ENCODE measurements around the gene GRIP2. TPM values are rescaled to one million over a fixed set of nuclear protein-coding genes. Genes with fewer than 3 reads are reported as not detected.

Gene GRIP2
- total RNA-seq, 1 donor from 2014 or later = not detected

DNA sequence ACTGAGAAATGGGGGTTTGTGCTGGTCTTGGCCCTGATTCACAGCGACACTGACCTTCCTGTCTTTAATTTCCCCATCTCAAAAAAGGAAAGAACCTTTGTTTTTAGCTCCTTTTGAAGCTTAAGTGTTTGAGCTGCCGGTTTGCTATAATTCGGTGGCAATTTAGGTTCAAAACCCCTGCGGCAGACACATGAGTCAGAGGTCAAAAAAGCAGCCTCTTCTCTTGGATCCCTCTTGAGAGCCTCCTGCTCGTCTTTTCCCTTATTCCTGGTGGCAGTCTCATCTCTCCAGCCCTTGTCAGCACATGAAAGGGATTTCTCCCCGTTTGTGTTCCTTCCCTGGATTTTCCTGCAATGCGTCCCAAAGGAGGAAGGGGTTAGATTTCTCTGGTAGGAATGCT, 64.5 kb downstream of the GRIP2 start:
- no peak overlapping the region for H3K4me3 ChIP-seq (ENCODE audit: low read depth, low read length)
- peaks cover 12% of the 10 kb centered on the region for H3K36me3 ChIP-seq (ENCODE audit: control insufficient read depth, insufficient read depth, low read length)
- no peak for DNase-seq (ENCODE audit: low read depth)
- TF ChIP-seq, protein P1, sequence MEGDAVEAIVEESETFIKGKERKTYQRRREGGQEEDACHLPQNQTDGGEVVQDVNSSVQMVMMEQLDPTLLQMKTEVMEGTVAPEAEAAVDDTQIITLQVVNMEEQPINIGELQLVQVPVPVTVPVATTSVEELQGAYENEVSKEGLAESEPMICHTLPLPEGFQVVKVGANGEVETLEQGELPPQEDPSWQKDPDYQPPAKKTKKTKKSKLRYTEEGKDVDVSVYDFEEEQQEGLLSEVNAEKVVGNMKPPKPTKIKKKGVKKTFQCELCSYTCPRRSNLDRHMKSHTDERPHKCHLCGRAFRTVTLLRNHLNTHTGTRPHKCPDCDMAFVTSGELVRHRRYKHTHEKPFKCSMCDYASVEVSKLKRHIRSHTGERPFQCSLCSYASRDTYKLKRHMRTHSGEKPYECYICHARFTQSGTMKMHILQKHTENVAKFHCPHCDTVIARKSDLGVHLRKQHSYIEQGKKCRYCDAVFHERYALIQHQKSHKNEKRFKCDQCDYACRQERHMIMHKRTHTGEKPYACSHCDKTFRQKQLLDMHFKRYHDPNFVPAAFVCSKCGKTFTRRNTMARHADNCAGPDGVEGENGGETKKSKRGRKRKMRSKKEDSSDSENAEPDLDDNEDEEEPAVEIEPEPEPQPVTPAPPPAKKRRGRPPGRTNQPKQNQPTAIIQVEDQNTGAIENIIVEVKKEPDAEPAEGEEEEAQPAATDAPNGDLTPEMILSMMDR (IDR thresholded peaks at IDR 0.05; ENCODE audit: insufficient read depth, low read length, poor library complexity, severe bottlenecking) = no peak
- H3K27me3 ChIP-seq (ENCODE audit: control insufficient read depth, insufficient read depth, low read length) = no peaks in the 10 kb centered on the region

DNA sequence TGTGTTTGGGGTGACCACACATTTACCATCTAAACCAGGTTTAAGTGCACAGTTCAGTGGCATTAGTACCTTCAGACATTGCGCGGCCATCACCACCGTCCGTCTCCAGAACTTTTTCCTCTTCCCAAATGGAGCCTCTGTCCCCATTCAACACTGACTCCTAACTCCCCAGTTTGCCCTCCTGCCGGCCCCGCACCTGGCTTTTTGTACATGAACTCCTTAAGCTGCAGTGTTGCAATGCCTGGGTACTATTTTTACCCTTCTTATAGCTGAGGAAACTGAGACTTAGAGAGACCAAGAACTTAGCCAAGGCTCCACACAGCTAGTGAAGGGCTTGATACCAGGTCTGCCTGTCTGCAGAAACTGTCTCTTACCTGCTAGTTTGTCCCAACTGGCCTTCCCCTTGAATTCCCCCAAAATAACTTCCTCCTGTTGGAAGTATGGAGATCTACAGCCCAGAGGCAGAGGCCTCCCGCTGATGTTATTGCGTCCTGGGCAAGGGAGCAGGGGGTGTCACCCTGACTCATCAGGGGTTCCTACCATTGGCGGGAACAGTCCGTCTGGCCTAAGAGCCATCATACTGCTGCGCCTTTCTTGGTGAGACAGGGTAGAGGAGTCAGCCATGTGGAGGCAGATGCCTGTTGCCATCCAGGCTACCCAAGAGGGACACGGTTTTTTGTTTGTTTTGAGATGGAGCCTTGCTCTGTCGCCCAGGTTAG, 65.6 kb downstream of the GRIP2 start:
- TF ChIP-seq, protein P1 (IDR thresholded peaks at IDR 0.05; ENCODE audit: insufficient read depth, low read length, poor library complexity, severe bottlenecking) = no peak
- Histone ChIP-seq H3K27me3 (ENCODE audit: control insufficient read depth, insufficient read depth, low read length) (no peaks in the 10 kb centered on the region), H3K4me3 (ENCODE audit: low read depth, low read length) (no peak overlapping the region), H3K36me3 (ENCODE audit: control insufficient read depth, insufficient read depth, low read length) (peaks cover 10% of the 10 kb centered on the region)
- DNase-seq (ENCODE audit: low read depth) = no peak

DNA sequence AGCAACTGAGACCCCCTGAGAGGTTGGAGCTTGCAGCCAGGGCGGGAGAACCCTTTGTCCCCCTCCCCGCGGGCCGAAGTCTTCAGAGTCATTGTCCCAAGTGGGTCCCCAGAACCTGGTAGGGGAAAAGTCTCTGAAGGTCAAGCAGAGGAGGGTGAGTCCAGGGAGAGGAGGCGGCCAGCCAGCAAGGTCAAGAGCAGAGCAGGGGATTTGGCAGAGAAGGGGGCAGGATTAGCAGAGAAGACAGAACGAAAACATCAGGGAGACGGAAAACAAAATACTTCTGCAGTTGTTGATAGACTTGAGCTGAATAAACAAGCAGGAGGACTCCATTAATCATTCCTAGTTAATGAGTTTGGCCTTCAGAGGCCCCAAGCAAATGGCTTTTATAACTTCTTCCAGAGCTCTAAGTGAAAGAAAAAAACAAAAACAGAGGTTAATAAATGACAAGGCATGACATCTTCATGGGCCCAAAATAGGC, 66.7 kb downstream of the GRIP2 start:
- Histone ChIP-seq H3K36me3 (ENCODE audit: control insufficient read depth, insufficient read depth, low read length) (peaks cover 12% of the 10 kb centered on the region), H3K27me3 (ENCODE audit: control insufficient read depth, insufficient read depth, low read length) (no peaks in the 10 kb centered on the region), H3K4me3 (ENCODE audit: low read depth, low read length) (no peak overlapping the region)
- DNase-seq (ENCODE audit: low read depth) = no peak
- TF ChIP-seq, protein P1 (IDR thresholded peaks at IDR 0.05; ENCODE audit: insufficient read depth, low read length, poor library complexity, severe bottlenecking) = no peak

DNA sequence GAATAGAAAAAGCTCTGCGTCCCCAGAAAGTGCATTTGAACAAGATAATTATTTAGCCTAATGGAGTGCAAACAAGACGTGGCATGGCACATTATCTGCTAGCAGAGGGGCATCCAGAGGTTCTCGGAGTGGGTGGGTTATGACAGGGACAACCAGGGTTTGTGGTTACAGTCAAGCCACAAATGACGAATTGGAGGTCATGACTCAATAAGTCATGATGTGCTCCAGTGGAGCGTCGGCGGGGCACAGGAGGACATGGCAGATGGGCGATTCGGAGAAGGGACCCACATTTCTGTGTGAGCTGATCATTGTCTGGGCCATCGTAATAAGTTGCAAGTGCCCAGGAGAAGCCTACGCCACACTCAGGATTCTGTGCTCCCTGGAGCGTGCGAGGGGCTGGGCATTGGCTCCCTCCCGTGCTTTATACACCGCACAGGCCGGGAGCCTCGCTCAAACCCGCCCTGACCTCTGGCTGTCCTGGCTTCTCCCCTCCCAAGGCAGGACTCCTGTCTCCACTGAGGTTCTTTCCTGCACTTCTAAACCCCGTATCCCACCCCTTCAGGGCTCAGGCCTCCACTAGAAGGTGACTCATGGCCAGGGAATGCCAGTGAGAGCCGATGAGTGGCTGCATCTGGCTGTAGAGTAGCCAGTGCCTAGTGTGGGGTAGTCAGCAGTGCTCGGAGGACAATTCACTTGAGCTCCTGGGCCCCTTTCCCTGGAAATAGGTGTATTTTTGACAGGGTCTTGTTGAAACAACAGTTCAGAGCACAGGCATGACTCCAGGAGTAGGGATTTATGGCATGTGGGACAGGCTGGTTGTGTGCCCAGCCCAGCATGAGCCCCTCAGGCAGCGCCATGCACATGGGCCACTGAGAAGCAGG, 67.4 kb downstream of the GRIP2 start:
- peak; percentile 95 for DNase-seq (ENCODE audit: low read depth)
- Histone ChIP-seq H3K4me3 (ENCODE audit: low read depth, low read length) (no peak overlapping the region), H3K36me3 (ENCODE audit: control insufficient read depth, insufficient read depth, low read length) (peaks cover 12% of the 10 kb centered on the region), H3K27me3 (ENCODE audit: control insufficient read depth, insufficient read depth, low read length) (no peaks in the 10 kb centered on the region)
- TF ChIP-seq, protein P1 (IDR thresholded peaks at IDR 0.05; ENCODE audit: insufficient read depth, low read length, poor library complexity, severe bottlenecking) = no peak

DNA sequence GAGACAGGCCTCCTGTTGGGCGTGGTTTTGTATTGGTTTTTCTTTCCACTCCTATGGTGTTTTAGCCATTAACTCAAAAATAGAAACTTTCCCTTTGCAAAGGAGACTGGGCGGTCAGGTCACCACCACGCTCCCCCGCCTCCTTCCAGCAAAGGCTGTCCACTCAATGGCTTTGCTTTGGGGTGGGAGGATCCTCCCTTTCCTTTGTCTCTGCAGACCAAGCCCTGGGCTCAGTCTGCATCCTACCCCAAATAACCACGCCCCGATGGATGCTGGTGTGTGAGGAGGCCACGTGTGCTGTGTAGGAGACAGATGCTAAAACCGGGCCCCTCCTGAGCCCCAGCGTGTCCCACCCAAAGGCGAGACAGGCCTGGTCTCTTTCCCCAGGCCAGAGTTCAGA, 68.5 kb downstream of the GRIP2 start:
- Histone ChIP-seq H3K36me3 (ENCODE audit: control insufficient read depth, insufficient read depth, low read length) (peaks cover 11% of the 10 kb centered on the region), H3K27me3 (ENCODE audit: control insufficient read depth, insufficient read depth, low read length) (no peaks in the 10 kb centered on the region), H3K4me3 (ENCODE audit: low read depth, low read length) (no peak overlapping the region)
- no peak for DNase-seq (ENCODE audit: low read depth)
- TF ChIP-seq, protein P1 (IDR thresholded peaks at IDR 0.05; ENCODE audit: insufficient read depth, low read length, poor library complexity, severe bottlenecking) = no peak

Measured in kidney epithelial cell (primary cell).